Measurements from ENCODE around the gene LRRC45. TPM values are rescaled to one million over a fixed set of nuclear protein-coding genes. Genes with fewer than 3 reads are reported as not detected.

Gene LRRC45
- total and polyA plus RNA-seq, 2 experiments from 2014 or later = 16.1 to 40.7 TPM

DNA sequence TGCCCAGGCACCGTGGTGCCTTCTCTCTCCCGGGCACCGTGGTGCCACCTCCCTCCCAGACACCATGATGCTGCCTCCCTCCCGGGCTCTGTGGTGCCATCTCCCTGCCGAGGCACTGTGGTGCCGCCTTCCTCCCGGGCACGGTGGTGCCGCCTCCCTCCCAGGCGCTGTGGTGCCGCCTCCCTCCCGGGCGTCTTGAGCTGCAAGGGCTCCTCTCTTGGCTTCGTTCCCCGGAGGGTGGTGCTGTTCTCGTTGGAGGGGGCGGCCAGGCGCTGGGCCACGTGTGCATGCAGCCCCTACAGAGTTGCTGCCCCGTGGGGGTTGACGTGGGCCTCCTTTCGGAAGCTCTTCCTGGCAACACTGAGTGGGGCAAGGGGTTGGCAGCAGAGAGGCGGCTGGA lies 8.7 kb upstream of the LRRC45 start (continued):
- TF ChIP-seq CREB1 (CRISPR knock-in tag; IDR thresholded peaks at IDR 0.05; ENCODE audit: low read depth) (no peak), EZH2phosphoT487 (IDR thresholded peaks at IDR 0.05; ENCODE audit: unreplicated experiment) (no peak), ZNF331 (CRISPR knock-in tag; IDR thresholded peaks at IDR 0.05; ENCODE audit: low read depth) (no peak)
- TF ChIP-seq, protein P1, sequence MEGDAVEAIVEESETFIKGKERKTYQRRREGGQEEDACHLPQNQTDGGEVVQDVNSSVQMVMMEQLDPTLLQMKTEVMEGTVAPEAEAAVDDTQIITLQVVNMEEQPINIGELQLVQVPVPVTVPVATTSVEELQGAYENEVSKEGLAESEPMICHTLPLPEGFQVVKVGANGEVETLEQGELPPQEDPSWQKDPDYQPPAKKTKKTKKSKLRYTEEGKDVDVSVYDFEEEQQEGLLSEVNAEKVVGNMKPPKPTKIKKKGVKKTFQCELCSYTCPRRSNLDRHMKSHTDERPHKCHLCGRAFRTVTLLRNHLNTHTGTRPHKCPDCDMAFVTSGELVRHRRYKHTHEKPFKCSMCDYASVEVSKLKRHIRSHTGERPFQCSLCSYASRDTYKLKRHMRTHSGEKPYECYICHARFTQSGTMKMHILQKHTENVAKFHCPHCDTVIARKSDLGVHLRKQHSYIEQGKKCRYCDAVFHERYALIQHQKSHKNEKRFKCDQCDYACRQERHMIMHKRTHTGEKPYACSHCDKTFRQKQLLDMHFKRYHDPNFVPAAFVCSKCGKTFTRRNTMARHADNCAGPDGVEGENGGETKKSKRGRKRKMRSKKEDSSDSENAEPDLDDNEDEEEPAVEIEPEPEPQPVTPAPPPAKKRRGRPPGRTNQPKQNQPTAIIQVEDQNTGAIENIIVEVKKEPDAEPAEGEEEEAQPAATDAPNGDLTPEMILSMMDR (conservative IDR thresholded peaks at IDR 0.05; ENCODE audit: low read depth in 2 of 2) = no peak
- TF ChIP-seq, protein P2, sequence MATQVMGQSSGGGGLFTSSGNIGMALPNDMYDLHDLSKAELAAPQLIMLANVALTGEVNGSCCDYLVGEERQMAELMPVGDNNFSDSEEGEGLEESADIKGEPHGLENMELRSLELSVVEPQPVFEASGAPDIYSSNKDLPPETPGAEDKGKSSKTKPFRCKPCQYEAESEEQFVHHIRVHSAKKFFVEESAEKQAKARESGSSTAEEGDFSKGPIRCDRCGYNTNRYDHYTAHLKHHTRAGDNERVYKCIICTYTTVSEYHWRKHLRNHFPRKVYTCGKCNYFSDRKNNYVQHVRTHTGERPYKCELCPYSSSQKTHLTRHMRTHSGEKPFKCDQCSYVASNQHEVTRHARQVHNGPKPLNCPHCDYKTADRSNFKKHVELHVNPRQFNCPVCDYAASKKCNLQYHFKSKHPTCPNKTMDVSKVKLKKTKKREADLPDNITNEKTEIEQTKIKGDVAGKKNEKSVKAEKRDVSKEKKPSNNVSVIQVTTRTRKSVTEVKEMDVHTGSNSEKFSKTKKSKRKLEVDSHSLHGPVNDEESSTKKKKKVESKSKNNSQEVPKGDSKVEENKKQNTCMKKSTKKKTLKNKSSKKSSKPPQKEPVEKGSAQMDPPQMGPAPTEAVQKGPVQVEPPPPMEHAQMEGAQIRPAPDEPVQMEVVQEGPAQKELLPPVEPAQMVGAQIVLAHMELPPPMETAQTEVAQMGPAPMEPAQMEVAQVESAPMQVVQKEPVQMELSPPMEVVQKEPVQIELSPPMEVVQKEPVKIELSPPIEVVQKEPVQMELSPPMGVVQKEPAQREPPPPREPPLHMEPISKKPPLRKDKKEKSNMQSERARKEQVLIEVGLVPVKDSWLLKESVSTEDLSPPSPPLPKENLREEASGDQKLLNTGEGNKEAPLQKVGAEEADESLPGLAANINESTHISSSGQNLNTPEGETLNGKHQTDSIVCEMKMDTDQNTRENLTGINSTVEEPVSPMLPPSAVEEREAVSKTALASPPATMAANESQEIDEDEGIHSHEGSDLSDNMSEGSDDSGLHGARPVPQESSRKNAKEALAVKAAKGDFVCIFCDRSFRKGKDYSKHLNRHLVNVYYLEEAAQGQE (IDR thresholded peaks at IDR 0.05; ENCODE audit: unreplicated experiment) = no peak

DNA sequence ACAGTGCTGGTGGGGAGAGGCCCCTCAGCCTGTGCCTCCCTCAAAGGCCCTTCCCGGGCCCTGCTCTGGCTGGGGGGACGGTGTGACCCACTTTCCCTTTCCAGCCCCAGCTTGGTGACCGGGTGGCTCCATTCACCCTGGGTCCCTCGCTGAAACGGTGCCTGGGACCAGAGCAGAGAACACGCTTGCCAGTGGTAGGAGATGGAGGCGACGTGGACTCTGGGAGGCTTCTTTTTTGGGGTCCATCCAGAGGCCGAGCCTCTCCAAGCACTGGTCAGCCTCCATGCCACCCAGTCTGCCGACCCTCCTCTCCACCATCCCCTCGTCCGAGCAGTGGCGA lies 8.2 kb upstream of the LRRC45 start:
- H3K9me3 Mint-ChIP-seq = no peaks in the 10 kb centered on the region
- no peak overlapping the region for H3K27ac Mint-ChIP-seq
- Histone ChIP-seq H2AFZ (no peak overlapping the region), H3F3A (replicated peaks; ENCODE audit: low read depth) (0 out of 2 replicates have a peak, but pooled peaks cover 4% of the 10 kb centered on the region), H3K9me2 (ENCODE audit: insufficient read depth) (no peaks in the 10 kb centered on the region), H3K27me3 (ENCODE audit: insufficient read depth) (no peaks in the 10 kb centered on the region), H3K4me3 (no peak overlapping the region), H3K4me2 (no peak overlapping the region), H3K79me2 (replicated peaks; ENCODE audit: insufficient read depth) (no peaks in the 10 kb centered on the region), H4K20me1 (replicated peaks; ENCODE audit: insufficient read depth) (no peaks in the 10 kb centered on the region; the same call in 1 of the 2 replicates), H3K36me3 (ENCODE audit: insufficient read depth) (no peaks in the 10 kb centered on the region), H3K4me1 (ENCODE audit: insufficient read depth) (no peaks in the 10 kb centered on the region; the same call in 1 of the 2 replicates), H3K27ac (ENCODE audit: low read depth) (no peak overlapping the region)
- DNase-seq (ENCODE audit: low spot score) (no peak), ATAC-seq (no peak)
- H3K36me3 Mint-ChIP-seq (ENCODE audit: low read depth) = peaks cover 6% of the 10 kb centered on the region; the same call in 1 of the 3 replicates
- H3K27me3 Mint-ChIP-seq (ENCODE audit: insufficient read depth, low read depth, poor library complexity) = peaks cover 10% of the 10 kb centered on the region
- H3K4me3 Mint-ChIP-seq = no peak overlapping the region
- H3K4me1 Mint-ChIP-seq = no peaks in the 10 kb centered on the region
- TF ChIP-seq JUNB (IDR thresholded peaks at IDR 0.05; ENCODE audit: unreplicated experiment) (no peak), EZH2 (IDR thresholded peaks at IDR 0.05; ENCODE audit: low read depth, unreplicated experiment) (no peak), EZH2phosphoT487 (IDR thresholded peaks at IDR 0.05; ENCODE audit: unreplicated experiment) (no peak), ZNF331 (CRISPR knock-in tag; IDR thresholded peaks at IDR 0.05; ENCODE audit: low read depth) (no peak), CREB1 (CRISPR knock-in tag; IDR thresholded peaks at IDR 0.05; ENCODE audit: low read depth) (no peak), POLR2AphosphoS5 (IDR thresholded peaks at IDR 0.05; ENCODE audit: low read depth) (no peak), NANOG (IDR thresholded peaks at IDR 0.05; ENCODE audit: borderline replicate concordance) (no peak), ZNF114 (CRISPR knock-in tag; IDR thresholded peaks at IDR 0.05) (no peak)
- TF ChIP-seq, protein P3, sequence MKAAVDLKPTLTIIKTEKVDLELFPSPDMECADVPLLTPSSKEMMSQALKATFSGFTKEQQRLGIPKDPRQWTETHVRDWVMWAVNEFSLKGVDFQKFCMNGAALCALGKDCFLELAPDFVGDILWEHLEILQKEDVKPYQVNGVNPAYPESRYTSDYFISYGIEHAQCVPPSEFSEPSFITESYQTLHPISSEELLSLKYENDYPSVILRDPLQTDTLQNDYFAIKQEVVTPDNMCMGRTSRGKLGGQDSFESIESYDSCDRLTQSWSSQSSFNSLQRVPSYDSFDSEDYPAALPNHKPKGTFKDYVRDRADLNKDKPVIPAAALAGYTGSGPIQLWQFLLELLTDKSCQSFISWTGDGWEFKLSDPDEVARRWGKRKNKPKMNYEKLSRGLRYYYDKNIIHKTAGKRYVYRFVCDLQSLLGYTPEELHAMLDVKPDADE (IDR thresholded peaks at IDR 0.05) = no peak
- TF ChIP-seq, protein P1 (conservative IDR thresholded peaks at IDR 0.05; ENCODE audit: low read depth in 2 of 2) = no peak
